NCI-H146 (cell line): ENCODE results near the gene MAP2K5.
A peak's percentile ranks its signal among the peaks of the same experiment; 100 is the strongest.

Experiments
- DNase-seq: peaks from one replicate; lab custom pipeline; 2025; lab: John Stamatoyannopoulos, UW

MAP2K5 gene

GRCh38 chr15:67824976-67825880 lies 282.7 kb downstream of the MAP2K5 start, which contains the start of gene SKOR1:
SKOR1 (plus strand) TSS chr15:67825509; CDS start chr15:67825603, 94 bp downstream.
- no peak for DNase-seq

- no peak for DNase-seq
These were observed 283.6 kb downstream of the MAP2K5 start for GRCh38 chr15:67825881-67826716.

- no peak for DNase-seq
These were observed 284.4 kb downstream of the MAP2K5 start for GRCh38 chr15:67826717-67827561.

- no peak for DNase-seq
These were observed 285.2 kb downstream of the MAP2K5 start for GRCh38 chr15:67827562-67828277.

- no peak for DNase-seq
These were observed 285.9 kb downstream of the MAP2K5 start for GRCh38 chr15:67828278-67828968.

- no peak for DNase-seq
These were observed 286.6 kb downstream of the MAP2K5 start for GRCh38 chr15:67828969-67829646.

GRCh38 chr15:67829647-67830504 lies 287.4 kb downstream of the MAP2K5 start:
- no peak for DNase-seq

GRCh38 chr15:67831363-67831762 lies 288.9 kb downstream of the MAP2K5 start:
- DNase-seq = no peak

GRCh38 chr15:67832031-67832551 lies 289.6 kb downstream of the MAP2K5 start:
- DNase-seq = peak; percentile 25

- no peak for DNase-seq
These were observed 290.6 kb downstream of the MAP2K5 start for GRCh38 chr15:67832897-67833709.

- DNase-seq = no peak
These were observed 291.4 kb downstream of the MAP2K5 start for GRCh38 chr15:67833710-67834511.

GRCh38 chr15:67834581-67835296 lies 292.2 kb downstream of the MAP2K5 start:
- DNase-seq = no peak

GRCh38 chr15:67835297-67836133 lies 293.0 kb downstream of the MAP2K5 start:
- DNase-seq = no peak

GRCh38 chr15:67836134-67836455 lies 293.6 kb downstream of the MAP2K5 start:
- no peak for DNase-seq

GRCh38 chr15:67836477-67836876 lies 294.0 kb downstream of the MAP2K5 start:
- DNase-seq = peak; percentile 10

- no peak for DNase-seq
These were observed 294.5 kb downstream of the MAP2K5 start for GRCh38 chr15:67836955-67837354.
